Activated naive CD4-positive, alpha-beta T cell treated with Interleukin-2 at 50 U/mL for 16 hours (primary cell): ENCODE results near the gene FAN1.

Source experiments
- DNase-seq: peaks from one replicate; pipeline ENCODE4 v3.0.0-alpha.2; 2020

Gene FAN1

DNA sequence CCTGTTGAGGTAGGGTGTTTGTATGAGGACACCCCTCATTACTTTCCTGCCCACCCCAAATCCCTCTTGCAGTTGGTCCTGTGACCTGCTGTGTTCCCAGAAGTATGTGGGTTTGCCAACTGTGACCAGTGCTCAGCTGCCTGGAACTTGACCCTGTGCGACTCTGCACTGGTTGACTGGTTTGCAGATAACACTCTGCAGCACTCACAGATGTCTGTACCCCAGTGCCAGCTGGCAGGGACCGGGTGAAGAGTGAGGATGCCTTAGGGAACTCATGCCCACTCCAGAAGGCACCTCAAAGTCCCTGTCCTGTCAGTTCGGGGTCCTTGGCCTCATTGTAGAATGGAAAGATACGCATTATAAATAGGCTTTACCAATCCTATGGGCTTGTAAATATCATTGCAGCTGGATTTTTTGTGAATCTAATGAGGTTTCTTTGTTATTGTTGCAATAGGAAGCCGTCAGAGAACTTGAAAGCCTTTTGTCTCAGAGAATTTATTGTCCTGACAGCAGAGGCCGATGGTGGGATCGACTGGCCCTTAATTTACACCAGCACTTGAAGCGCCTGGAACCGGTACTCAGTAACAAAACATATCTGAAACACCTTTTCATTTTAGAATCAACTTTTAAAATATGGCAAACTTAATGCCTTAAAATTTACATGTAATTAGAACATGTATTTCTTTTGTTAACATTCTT is 18.2 kb downstream of the FAN1 start:
- no peak for DNase-seq

DNA sequence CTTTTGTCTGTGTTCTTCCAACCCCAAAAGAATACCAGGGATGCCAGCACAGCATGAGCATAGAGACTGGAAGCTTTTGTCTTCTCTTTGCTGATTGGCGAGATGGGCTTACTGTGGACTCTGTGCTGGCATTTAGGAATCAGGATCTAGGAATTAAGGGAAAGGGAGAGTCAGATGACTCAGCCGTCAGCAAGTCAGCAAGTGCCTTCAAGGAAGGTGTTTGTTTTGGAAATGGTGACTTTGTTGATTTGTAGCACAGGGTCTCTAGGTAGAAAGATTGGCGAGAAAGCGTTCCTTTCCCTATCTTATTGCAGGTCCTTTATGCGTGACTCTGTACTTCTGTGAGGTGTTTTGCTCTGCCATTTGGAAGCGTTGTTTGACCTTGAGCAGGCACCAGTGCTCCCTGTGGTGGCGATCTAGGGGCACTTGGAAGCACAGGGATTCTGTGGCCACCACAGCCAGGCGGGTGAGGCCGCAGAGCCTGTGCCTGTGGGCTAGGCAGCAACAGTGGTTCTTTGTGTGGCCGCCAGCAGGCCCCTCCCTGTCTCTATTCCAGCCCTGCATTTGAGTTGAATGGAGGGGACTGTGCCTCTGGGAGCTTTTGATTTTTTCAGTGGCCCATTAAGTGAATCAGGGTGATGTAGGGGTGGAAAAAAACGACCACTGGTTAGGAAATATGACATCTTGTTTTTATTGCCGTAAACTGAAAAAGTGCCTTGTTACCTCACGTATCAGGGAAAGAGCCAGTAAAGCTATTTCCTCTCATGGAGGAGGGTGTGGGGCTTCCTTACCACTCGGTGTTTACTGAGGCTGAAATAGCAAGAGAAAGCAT is 19.0 kb downstream of the FAN1 start:
- DNase-seq: no peak

DNA sequence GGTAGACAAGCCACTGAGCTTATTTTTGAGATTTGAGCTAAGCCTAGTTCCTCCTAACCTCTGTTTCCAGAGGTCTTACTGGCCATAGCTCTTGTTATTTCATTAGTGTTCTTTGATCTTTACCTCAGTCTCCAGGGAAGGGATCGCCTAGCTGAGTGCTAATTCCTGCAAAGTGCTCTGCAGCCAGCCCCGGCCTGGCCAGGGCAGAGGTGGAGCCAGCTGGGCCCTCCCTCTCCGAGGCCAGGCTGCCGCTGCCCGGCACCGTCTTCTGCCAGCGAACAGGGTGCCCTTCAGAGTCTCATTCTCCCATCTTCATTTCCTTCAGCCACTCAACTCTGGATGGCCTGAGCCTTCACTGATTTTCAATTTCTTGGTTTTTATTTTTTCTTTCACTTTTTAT is 19.7 kb downstream of the FAN1 start:
- no peak for DNase-seq

DNA sequence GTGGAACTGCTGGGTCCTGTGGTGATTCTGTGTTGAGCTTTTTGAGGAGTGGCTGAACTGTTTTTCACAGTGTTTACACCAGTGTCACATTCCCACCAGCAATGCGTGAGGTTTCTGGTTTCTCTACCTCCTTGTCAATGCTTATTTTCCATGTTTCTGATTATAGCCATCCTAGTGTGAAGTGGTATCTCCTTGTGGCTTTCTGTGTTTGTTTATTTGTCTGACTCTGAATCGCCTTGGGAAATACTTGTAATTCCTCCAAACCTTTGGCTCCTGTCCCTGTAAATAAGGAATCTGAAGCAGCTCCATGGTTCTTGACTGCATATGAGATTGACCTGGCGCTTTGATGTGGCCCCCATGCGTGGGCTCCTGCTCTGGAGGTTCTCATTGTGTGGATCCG is 20.6 kb downstream of the FAN1 start:
- DNase-seq: no peak

DNA sequence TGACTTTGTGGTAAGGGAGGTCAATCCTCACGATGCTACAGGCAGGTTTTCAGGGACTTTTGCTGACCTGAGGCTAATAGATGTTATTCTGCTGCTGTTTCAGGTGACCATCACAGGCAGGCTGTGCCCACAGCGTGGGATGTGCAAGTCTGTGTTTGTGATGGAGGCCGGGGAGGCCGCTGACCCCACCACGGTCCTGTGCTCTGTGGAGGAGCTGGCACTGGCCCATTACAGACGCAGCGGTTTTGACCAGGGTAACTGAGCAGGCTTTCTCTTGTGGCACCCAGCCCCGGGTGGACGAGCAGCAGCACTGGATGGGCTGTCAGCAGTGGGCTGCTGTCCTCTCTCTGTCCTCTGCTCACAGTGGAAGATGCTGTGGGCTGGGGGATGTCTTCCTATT is 22.0 kb downstream of the FAN1 start:
- no peak for DNase-seq

DNA sequence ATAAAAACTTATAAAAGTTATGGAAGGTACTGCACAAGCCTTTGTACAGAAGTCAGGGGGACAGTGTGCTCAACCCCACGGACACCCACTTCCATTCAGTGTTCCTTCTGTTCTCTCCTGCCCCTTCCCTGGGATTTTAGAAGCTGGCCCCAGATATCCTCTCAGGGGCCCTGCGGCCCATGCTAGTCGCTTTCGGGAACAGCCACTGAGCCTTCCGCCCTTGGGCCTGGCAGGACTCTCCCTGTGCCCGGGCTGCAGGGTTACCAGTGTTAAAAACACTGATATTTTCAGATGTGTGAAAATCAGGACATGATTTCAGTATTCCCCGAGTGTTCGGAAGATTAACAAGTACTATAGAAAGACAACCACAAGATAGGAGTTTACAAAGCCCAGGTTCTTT is 22.4 kb downstream of the FAN1 start:
- DNase-seq: no peak

DNA sequence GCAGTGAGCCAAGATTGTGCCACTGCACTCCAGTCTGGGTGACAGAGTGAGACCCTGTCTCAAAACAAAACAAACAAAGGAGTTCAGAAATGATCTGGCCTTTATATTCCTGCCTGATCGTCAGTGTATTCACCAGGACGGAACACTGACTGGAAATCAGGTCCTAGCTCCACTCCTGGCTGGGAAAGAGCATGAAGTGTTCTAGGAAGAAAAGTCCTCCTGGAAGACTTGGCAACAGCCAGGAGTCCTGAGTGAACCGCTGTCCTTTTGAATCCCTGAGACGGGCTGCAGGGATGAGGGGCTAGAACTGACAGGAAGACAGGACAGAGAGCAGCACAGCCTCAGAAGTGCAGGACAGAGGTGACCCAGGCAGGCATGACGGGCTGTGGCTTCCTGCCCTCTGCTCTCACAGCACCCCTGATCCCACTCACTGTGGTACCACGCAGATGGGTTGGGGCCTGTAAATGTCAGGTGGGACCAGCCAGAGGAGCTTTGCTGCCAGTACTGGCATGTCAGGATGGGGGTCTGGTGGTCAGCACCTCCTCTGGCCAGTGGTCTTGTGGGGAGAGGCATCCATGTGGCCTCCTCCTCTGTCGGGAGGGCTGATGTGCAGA is 23.5 kb downstream of the FAN1 start:
- DNase-seq: no peak

DNA sequence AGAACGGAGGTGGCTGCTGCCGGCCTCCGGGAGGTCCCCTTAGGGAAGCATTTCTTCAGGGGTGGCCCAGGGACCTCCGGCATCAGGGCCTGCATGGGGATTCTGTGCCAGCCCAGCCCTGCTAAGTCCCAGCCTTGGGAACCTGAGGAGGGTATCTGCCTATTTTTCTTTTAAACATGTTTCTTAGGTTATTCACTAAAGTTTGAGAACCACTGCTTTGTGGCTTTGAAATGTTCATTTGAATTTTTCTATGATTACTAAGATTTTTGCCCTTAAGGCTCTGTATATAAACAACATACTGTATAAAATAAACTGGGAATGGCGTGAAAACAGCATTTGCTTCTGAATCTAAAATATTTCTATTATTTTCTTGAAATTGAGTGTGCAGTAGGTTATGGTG is 24.4 kb downstream of the FAN1 start:
- DNase-seq: no peak

DNA sequence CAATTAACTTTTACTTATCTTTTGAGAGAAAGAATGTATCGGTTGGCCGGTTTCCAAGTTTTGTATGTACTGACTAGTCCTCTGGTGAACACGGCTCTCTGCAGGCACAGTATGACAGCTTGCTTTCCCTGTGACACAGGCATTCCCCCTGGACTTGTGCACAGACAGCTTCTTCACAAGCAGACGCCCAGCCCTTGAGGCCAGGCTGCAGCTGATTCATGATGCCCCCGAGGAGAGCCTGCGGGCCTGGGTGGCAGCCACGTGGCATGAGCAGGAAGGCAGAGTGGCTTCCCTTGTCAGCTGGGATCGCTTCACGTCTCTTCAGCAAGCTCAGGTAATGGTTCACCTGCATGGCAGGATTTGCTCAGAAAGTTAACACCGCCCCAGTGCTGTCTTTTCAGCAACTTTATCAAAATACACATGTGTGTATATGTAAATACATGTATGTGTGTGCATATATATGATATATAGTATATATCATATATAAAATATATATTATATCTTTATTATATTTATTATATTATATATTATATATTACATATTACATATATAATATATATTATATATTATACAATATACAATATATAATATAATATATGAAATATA is 25.5 kb downstream of the FAN1 start:
- DNase-seq: no peak

DNA sequence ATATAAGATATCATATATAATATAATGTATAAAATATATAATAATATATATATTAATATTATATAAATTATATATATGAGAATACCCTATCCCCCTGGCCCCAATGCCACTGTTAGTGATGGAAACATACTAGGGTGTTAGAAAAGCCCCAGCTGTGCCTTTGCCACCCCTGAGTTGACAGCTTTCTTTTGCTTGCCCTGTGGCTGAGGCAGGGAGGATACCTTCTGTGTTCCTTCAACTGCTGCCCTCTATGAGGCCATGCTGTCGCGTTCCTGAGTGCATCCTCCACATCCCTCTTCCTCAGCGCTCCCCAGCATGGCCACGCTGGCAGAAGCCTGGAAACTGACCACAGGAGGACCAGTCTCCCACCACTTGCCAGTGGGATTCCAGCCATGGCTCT is 26.3 kb downstream of the FAN1 start:
- DNase-seq: no peak

DNA sequence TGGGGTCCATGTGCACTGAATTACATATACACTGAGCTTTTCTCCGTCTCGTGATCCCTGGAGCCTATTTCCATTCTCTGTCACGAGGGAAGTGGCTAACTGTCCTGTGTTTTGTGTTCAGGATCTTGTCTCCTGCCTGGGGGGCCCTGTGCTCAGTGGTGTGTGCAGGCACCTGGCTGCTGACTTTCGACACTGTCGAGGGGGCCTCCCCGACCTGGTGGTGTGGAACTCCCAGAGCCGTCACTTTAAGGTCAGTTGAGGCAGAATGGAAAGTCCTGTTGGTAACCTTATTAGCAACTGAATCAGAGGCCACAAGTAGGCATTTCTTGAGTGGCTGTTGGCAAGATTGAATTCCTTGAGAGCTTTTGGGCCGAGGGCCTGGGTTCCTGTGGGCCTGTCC is 26.7 kb downstream of the FAN1 start:
- DNase-seq: no peak

DNA sequence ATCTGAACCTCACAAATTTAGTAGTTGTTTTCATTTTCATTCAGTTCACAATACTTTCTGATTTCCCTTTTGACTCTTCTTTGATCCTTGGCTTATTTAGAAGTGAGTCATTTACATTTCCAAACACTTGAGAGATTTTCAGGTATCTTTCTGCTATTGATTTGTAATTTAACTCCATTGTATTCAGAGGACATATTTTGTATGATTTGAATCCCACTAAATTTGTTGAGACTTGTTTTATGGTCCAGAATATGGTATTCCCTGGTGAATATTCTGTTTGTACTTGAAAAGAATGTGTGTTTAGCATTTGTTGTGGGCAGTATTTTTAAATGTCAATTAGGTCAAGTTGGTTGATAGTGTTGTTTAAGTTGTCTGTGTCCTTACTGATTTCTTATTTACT is 29.6 kb downstream of the FAN1 start:
- DNase-seq: no peak

DNA sequence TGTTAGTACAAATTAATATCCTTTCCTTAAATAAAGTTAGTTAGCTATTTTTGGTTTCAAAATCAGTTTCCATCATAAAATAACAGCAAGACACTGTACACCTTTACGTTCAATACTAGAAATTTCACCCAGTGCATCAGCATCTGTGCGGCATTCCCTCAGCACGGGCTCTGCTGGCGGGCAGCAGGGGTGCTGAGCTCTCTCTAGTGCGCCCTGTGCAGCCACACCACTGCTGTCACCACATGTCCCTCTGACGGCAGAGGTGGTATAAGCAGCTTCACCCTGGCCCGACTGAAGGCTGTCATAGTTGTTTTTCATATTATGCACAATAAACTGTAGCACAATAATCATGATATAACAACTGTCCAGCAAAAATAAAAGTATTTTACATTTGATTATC is 35.4 kb downstream of the FAN1 start:
- DNase-seq: no peak

DNA sequence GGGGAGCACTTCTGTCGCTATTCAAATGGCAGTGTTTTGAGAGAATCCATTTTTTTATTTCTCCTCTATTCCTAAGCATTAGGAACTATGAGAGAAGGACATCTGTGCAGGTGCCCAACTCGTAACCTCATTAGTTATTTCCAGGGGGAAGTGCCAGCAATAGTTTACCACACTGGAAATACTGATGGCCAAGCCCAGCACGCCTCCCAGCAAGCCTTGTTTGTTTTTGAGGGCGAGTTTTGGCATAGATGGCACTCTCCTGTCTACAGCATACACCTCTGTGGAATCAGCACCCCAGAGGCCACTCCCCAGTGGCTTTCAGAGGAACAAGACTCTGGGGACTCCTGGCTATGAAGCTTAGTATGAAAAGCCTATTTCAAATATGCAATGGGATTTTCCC is 36.6 kb downstream of the FAN1 start:
- DNase-seq: no peak

DNA sequence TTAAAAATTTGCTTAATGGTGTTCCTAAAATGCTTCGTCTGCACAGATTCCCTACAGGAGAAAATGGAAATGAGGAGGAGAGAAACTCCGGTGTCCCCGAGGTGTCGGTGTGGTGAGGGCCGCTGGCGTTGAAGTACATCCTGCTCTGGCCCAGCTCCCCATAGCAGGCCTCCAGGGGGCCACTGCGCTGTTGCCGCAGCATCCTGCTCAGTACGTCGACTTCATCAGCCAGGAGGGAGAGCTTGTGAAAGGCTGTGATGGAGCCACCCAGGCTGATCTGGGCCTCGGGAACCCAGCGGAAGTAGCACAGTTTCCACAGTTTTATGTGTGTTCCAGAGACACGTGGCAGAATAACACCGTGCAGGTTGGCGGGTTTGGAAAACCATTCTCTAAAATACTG is 37.8 kb downstream of the FAN1 start:
- no peak for DNase-seq

DNA sequence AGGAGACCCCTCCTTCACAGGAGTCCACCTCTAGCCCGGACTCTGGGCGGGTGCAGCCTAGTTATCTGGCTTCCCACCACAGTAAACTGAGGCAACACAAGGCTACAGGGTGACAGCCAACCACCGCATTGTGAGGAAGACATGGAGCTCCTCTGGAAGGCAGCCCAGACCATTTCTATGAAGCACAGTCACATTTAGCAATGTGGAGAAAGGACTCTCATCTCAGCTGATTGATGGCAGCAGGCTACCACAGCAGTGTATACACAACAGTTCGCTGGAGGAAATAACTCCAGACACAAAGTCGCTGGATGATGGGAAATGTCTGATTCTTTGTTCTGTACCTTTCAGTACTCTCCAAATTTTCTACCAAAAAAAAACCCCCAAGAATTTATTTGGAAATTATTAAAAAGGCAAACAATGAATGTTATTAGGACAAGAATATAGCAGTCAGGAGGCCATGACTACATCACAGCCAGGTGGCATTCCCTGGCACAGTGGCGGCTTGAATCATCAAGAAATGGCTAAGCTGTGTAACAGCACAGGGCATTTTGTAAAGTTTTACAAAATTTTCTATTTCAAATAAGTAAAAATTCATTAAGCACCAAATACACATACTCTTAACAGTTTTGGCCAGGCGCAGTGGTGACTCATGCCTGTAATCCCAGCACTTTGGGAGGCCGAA is 40.1 kb downstream of the FAN1 start:
- DNase-seq: no peak

DNA sequence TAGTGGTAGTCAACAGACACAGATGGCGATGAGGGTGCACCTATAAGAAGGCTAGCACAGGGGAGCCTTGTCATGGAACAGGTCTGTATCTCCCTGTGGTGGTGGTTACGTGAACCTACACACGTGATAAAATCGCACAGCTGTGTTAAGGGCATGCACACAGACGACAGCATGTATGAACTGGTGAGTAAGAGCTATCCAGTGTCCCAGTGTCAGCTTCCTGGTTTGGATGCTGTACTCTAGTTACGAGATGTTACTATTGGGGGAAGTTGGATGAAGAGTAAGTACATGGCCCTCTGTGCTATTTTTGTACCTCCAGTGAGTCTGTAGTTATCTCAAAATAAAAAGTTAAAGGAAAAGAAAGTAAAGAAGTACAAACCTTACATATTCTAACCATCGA is 49.5 kb downstream of the FAN1 start:
- no peak for DNase-seq

DNA sequence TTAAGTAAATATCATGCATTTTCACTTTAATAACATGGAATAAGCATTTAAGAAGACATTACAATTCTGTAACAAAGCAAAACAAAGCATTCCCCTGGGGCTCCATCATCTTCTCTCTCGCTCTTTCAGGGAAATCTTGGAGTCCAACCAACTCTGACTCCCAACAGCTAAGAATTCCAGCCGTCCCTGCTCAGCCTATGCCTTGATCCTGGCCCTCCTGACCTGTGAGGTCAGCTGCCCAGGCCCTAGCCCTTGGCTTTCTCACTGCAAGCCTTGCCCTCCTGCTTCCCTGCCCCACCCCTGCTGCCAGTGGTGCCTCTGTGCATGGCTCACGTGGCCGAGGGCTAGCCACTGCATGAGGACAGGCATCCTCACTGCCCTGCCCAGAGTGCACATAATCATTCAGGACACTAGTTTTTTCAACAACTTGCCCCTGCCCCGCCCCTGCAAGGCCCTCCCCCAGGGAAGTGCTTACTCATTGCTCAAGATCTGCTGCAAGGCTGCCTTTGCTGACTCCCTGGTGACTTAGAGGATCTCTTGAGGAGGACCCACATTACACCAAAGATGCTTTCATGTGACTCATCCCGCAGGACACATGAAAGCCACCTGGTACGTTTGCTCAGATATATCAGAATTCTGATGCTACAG is 50.1 kb downstream of the FAN1 start:
- no peak for DNase-seq

DNA sequence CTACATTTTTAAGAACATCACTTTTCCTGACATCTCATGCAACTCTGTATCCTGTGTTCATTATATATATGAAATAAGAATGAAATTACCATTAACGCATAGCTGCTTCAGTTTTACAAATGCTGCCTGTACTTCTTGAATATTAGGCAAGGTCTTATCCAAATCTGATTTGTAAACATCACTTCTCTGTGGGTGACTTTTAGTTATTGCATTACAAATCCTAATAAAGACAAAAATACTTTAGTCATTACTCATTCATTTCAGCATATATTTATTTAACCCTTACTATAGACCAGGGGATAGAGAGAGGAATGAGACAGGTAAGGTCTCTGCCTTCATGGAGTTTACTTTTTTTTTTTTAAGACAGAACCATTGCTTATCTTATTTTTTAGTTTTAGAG is 51.0 kb downstream of the FAN1 start:
- DNase-seq: no peak

DNA sequence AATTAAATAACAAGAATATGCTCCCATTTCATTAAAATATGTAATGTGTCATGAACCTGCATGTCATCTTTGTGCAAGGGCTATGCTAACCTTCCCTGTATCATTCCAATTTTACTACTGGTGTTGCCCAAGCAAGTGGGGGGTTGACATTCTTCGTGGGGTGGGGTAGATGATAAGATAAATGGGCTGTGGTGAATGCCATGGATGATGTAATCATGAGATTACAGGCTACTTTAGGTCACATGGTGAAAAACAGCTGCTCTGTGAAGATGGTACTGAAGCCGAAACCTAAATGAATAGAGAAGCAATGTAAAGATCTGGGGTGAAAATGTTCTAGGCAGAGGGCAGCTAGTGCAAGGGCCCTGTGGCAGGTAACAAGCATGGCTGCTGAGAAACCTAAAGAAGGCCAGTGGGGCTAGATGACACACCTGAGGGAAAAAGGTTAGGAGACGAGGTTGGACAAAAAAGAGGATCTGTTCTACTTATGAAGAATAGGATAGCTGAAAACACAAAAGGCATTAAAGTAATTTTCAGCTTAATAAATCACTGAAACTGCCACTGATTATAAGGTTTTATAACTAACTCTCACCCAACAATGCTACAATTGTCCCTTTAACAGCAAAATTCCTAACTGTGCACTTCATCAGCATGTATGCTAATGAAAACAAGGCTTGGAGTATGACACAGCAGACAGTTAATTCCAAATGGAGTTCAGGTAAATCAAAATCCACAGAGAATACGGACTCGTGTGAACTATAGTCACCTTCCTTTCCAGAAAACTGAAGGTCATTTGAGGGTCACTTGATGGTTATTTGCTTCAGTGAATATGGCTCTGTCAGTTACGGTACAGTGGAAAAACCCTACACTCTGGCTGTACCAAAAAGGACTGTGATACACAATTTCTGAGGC is 52.8 kb downstream of the FAN1 start:
- no peak for DNase-seq

DNA sequence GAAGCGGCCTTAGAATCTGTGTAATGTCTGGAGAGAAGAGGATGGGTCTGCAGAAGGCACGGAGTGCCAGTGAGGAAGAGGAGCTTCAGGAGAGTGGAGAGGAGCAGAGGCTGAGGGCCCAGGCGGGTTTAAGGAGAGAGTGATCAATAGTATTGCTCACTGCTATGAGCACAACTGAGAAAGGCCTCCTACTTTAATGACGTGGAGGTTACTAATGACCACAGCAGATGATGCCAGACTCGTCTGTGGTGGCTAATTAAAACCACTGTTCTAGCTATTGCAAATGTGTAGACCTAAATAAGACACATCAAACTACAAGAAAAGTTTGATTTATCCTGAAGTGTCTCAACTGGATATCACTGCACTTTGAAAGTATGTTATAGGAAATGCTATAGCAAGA is 54.5 kb downstream of the FAN1 start:
- DNase-seq: no peak

DNA sequence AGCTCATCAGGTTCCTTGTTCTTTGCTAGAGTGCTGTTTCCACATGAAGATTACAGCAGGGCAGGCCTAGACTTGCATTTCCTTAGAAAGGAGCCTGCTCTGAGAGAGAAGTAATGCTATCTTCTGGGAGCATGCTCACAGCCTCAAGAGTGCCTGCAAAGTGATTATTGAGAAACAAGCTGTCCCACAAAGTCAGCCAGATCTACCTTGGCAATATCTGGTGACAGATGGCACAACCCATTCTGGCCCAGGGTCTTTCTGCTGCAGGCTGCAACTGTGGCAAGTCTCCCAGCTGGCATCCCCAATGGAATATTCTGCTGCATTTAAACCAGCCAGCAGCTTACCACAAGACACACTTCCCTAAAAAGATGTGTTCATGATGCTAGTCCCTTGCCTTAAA is 58.4 kb downstream of the FAN1 start:
- DNase-seq: no peak
